GM18909 (cell line): ENCODE data around the gene AOPEP.

ENCODE experiments used
- ATAC-seq: cut with Tn5 transposase; IDR thresholded peaks from one replicate; pipeline ENCODE4 v1.9.1; 2021; ENCODE audit warnings: mild to moderate bottlenecking; ENCODE audit not compliant: unreplicated experiment, poor library complexity

The AOPEP gene

GRCh38 chr9:95096807-95097206 is 370.3 kb downstream of the AOPEP start:
- no peak for ATAC-seq

DNA sequence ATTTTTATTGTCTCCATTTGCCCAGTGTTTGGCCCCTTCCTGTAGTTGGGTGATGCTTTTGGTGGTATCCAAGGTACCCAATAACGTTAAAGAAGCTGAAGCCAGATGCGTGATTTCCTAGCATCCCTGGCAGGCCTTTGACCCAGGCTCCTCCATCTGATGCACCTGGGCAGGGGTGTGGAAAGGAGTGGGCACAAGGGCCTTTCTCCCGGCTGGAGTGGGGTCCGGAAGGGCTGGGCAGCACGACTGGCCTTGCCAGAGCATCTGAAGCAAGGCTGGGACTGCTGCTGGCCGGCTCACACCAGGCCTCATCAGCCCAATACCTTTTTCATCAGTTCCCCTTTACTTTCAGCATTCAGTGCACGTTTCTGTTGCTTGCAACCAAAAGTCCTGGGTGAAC is 370.8 kb downstream of the AOPEP start:
- no peak for ATAC-seq

DNA sequence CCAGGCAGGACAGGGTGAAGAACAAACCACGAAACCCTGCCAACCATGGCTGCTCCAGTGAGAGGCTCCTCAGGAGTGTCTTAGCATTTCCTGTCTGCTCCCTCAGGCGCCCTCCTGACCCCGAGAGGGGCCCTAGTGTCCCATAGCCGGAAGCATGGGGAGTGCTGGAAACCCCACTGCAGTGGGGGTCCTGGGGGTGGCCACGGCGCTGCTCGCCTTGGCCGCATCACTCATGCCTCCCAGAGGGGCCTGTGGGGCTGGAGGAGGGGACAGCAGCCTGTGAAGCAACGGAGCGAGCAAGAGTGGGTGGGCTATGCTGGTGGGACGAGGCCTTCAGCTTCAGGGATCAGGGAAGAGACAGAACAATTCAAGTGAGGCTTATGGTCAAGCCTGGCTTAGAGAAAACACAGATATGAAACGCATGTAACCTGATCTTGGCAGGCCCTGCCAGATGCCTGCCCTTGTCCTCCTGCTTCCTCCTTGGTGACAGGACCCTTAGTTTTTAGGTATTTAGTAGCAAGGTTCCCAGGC is 372.0 kb downstream of the AOPEP start:
- no peak for ATAC-seq

DNA sequence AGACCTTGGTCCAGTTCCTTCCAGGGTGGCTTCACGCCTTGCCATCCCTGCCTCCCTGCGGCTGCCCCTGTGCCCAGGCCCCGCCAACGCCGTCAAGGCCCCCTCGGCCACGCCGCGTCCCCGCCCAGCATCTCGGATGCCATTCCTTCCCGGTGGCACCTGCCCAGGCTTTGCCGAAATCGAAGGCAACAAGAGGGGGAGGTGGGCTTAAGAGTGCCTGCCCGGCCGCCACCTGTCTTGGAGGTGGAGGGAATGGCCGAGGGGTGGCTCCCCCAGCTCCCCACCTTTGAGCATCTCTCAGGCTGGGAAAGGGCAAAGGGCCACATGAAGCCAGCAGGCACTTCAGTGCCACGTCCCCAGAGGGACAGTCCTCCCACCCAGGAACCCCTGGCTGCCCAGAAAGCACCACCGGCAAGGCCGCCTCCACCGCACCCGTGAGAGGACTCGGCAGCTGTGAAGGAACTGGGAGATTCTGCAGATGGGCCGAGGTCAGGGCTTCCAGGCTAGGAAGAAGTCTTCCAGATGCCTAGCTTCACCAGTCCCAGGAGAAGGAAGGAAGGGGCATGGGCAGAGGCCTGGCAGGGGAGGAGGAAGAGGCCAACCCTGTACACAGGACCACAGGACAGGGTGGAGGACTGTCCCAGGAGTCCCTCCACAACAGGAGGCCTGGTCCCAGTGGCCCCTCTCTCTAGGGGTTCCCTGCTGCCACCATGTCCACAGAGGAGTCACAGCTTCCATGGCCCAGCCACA is 373.0 kb downstream of the AOPEP start:
- no peak for ATAC-seq

GRCh38 chr9:95100071-95100627 is 373.6 kb downstream of the AOPEP start:
- ATAC-seq, result no peak

DNA sequence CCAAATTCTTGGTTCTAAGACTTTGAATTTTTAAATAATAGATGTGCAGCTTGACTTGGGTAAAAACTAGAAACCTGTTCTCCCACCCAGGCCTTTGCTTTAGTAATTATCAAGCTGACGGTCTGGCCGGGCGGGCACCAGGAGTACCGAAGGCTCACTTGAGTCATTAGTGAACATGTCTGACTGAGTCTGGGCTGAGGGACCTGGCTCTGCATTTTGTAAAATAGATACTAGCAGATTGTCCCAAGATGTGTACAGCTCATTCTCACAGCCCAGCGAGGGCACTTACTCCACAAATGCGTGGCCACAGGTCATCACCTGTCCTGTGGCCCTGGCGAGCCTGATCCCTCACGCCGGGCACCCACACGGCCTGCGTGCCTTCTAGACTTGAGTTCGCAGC is 374.8 kb downstream of the AOPEP start:
- ATAC-seq, result no peak

GRCh38 chr9:95102001-95102433 is 375.5 kb downstream of the AOPEP start:
- no peak for ATAC-seq

DNA sequence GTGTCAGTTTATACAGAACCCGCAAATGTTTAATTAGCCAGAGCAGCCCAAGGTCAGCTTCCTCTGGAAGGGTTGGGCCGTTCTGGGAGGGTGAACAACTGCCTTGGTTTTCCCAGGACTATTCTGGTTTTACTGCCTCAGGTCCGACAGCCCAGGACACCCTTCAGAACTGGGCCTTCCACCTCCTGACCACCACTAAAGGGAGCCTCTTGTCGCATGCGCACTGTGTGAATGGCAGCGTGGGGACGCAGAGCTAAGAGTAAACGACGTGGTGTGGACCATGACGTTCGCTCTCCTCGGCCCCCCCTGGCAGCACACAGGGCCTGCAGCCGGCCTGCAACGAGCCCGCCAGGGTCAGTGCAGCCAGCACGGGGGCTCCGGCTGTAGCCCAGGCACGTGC is 376.1 kb downstream of the AOPEP start:
- no peak for ATAC-seq

DNA sequence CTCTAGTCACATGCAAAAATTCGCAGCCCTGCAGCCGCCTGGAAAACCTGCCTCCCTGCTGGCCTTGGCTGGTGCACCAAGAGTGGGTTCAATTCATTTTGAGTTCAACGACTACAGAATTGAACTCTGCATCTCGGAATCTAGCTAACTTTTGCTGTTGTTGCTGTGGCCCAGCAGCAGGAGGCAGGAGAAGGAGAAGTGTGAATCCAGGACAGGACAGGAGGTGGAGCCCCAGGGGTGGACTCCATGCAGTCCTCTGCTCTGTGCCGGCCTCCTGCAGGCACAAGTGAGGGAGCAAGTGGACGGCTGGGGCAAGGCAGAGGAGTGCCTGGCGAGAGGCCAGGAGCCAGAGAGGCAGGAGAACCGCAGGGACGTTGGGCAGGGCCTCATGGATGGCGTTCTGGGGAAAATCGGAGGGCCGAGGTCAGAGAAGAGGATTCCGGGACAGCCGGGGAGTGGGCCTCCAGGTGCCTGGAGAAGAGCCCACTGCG is 376.8 kb downstream of the AOPEP start:
- ATAC-seq, result no peak

GRCh38 chr9:95103871-95104580 is 377.5 kb downstream of the AOPEP start:
- no peak for ATAC-seq

DNA sequence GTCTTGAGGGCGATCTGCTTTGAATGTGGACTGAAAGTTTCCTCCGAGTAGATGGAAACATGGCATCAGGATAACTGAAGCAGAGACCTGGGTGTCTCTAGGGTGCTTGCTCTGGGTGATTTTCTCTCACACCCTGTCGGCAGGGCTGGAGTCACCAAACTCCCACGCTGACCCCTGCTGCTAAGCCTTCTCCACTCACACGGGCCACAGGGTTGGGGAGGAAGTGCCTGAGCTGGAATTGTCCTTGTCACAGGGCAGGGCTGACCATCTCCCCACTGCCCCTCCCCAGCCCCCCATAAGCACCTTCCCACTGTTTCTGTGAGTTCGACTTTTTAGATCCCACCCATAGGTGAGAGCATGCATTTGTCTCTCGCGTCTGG is 378.1 kb downstream of the AOPEP start:
- ATAC-seq, result no peak

- no peak for ATAC-seq
Measured at GRCh38 chr9:95104980-95105379, 378.5 kb downstream of the AOPEP start.

- no peak for ATAC-seq
Measured at GRCh38 chr9:95105519-95106287, 379.2 kb downstream of the AOPEP start.

DNA sequence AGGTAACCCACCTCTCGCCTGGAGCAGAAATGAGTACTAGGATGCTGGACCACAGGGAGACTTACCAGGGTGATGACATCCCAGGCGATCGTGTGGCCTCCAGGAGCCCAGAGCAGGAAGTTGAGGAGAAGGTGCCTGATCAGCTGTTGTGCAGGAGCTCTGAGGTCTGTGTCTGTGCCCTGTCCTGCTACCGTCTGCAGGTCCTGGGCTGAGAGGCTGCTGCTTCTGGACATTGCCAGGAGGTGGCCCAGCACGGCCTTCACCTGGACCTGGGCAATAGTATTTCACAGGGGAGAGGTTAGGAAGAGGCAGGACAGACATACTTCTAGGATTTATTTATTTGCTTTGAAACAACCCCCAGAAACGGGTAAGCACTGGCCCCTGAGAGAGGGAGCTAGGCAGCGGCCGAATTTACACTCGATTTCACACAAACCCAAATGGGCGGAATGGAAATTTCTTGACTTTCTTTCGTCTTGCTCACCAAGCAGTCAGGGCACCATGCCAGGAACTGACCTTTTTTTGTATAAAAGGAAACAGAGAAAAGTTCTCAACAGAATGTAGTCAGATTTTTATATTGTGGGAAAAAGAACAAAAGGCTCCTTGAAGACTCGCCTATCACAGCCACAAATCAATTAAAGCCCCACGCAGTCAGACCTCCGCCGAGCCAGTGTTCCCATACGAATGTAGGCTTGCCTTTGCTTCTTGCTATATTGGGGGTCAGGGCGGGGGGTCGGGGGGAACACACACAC is 380.7 kb downstream of the AOPEP start:
- ATAC-seq, result no peak

DNA sequence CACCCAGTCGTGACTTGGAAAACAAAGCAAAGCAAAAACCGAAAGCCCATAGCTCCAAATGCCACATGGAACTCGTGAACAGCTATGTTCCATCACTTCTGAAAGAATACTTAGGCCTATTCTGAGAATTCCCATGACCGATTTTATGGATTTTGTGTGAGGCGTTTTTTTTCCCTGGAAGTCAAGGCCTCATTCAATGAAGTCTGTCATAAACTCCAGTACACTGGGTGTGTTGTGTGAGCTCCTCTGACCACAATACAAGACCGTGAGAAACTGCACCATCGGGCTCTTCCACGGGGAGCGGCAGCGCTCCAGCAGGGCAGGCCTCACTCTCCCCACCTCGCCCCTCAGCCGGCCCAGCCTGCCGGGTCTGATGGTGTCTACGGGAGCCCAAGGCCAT is 381.5 kb downstream of the AOPEP start:
- no peak for ATAC-seq

GRCh38 chr9:95108777-95109176 is 382.3 kb downstream of the AOPEP start:
- ATAC-seq, result no peak

DNA sequence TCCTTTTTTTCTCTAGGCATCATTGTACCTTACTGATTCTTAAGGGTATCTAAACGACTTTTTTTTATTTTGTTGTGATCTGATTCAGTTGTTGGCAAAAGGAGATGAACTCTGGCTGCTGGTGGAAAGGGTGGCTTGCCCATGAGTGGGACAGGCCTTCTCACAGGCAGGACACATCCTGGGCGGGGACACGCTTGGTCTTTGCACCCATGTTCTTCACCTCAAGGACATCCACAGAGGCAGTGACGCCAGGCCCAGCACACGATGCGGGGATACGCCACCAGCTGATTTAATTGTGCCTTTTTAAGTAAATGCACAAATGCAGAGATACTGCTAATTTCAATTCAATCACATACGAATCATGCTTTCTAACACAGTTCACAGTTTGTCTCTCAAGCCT is 383.0 kb downstream of the AOPEP start:
- no peak for ATAC-seq

DNA sequence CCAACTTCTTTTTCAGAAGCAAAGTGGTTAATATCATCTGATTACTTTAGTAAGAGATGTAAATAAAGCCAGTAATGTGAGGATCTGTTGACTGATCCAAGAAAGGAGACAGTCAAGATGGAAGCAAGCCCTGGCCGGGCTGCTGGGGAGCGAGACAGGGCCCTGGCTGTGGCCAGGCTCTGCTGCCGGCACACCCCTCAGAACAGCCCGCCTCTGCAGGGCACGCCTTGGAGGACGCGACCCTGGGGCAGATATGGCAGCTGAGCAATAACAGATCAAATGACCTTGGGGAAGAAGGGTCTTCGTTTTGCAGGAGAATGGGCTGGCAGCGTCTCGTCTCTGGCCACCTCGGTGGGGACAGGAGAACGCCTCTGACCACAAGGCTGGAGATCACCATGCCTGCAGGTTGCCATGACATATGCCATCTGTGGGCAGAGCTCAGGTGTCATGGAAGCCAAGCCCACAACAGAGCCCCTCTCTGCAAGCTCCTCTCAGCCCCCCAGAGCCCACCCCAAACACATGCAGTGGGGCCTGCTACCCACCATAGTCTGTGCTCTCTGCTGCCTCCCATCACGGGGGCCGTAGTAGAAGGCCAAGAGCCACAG is 384.5 kb downstream of the AOPEP start:
- ATAC-seq, result no peak

DNA sequence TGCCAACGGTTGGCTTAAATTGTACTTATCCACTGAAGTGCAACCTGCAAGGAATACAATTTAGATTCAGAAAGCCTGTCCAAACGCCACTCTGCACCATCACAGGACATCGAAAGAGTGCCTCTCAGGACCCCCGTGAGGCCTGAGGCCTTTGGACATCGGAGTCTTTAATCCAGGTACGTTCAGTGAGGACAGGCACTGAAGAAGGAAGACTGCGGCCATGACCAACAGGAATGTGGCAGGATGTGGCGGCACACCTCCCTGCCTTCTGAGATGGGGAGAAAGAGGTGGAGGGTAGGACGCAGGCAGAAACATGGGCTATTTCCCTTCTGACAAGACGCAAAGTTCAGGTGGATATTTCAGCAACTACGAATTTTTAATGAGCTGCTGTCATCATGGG is 385.2 kb downstream of the AOPEP start:
- ATAC-seq, result no peak
